Activated T-cell treated with anti-CD3 and anti-CD28 coated beads, Interleukin-2, amount 50 U/mL, for 1 hour (primary cell): Measurements from ENCODE around the gene HSP90AB1.
"Not testable (repeated sequence)": the region's sequence is repeated elsewhere in the genome, so short reads cannot be mapped to it uniquely, and the experiment has no call there.

Experiments
- DNase-seq: peaks from one replicate; pipeline ENCODE4 v3.0.0-alpha.2; 2020

The HSP90AB1 gene

GRCh38 chr6:44222486-44223318, 24.2 kb upstream of the HSP90AB1 start:
- no peak for DNase-seq

- DNase-seq = peak; percentile 87
Measured at GRCh38 chr6:44223319-44224028, 23.4 kb upstream of the HSP90AB1 start, which contains the start of gene SLC29A1. Gene SLC29A1, plus strand, starts transcription at chr6:44223595. Its CDS starts 3,719 bp downstream, at chr6:44227314.

- DNase-seq = no peak
Measured at GRCh38 chr6:44224029-44224964, 22.6 kb upstream of the HSP90AB1 start.

GRCh38 chr6:44224965-44225305, 22.0 kb upstream of the HSP90AB1 start:
- no peak for DNase-seq

GRCh38 chr6:44225579-44226325, 21.1 kb upstream of the HSP90AB1 start:
- no peak for DNase-seq

GRCh38 chr6:44226368-44227147, 20.3 kb upstream of the HSP90AB1 start:
- no peak for DNase-seq

GRCh38 chr6:44227148-44227793, 19.6 kb upstream of the HSP90AB1 start:
- no peak for DNase-seq

GRCh38 chr6:44228031-44228430, 18.9 kb upstream of the HSP90AB1 start:
- DNase-seq = no peak

GRCh38 chr6:44228433-44228832, 18.5 kb upstream of the HSP90AB1 start:
- DNase-seq = no peak

GRCh38 chr6:44228836-44229235, 18.1 kb upstream of the HSP90AB1 start:
- DNase-seq = no peak

- DNase-seq = no peak
Measured at GRCh38 chr6:44229376-44230033, 17.4 kb upstream of the HSP90AB1 start.

GRCh38 chr6:44230034-44230675, 16.7 kb upstream of the HSP90AB1 start:
- DNase-seq = no peak

GRCh38 chr6:44231426-44231825, 15.5 kb upstream of the HSP90AB1 start:
- not testable (repeated sequence) for DNase-seq

GRCh38 chr6:44232676-44233566, 14.0 kb upstream of the HSP90AB1 start:
- DNase-seq = no peak

- no peak for DNase-seq
Measured at GRCh38 chr6:44233567-44234100, 13.3 kb upstream of the HSP90AB1 start.

GRCh38 chr6:44234101-44235025, 12.5 kb upstream of the HSP90AB1 start:
- DNase-seq = no peak

- no peak for DNase-seq
Measured at GRCh38 chr6:44235269-44235668, 11.6 kb upstream of the HSP90AB1 start.
